Hematopoietic multipotent progenitor cell treated with erythropoietin and hydrocortisone succinate and interleukin-3 and kit ligand, for 8 days (in vitro differentiated cells): ENCODE data around the gene MAP2.

Experiments used
- DNase-seq: peaks from one replicate; pipeline ENCODE4 v3.0.0-alpha.2; 2015

The MAP2 gene

GRCh38 chr2:209600341-209601171, 176.7 kb downstream of the MAP2 start:
- no peak for DNase-seq

GRCh38 chr2:209601497-209601896, 177.7 kb downstream of the MAP2 start:
- no peak for DNase-seq

GRCh38 chr2:209602259-209602658, 178.4 kb downstream of the MAP2 start:
- no peak for DNase-seq

DNA sequence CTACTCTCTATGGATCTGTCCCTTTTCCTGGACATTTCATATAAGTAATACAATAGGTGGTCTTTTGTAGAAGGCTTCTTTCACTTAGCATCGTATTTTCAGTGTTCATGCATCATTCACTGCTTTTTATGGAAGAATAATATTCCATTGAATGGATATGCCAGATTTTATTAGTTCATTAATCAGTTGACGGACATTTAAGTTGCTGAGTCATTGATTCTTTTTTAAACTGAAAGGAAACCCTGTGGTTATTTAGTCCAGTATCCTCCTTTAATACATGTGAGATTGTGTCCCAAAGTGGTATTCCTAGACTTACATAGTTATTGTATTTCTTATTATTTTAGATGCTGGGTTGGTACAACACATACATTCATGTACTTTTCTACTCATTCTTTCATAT, 185.7 kb downstream of the MAP2 start:
- DNase-seq = no peak

- no peak for DNase-seq
Observed at GRCh38 chr2:209610631-209611030, 186.8 kb downstream of the MAP2 start.

DNA sequence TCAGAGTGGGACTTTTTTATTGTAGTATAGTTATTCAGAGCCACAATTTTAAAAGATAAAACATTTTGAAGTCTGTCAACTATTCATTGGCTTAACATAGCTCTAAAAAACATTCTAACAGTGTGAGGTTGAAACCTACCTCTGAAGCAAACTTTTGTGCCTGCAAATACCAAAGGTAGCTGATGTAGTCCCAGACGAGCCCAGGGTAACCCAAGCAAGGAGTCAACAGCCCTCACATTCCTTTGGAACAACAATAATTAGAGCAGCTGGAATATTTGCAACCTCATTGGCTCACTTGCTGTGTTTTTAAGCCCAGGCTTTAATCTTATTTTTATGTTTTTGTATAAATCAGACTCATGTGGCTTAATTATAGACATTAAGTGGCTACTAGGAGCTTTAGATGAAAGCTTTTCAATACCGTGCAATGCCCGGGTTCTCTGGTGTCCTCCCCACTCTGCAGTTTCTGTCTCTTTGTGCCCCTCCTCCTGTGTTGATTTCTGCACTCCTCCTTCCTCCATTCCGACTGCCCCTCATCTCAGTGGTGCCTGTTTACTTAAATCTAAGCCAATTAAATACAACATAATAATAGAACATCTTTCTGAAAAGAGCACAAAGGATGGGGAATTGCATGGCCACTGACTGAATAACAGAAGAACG, 189.9 kb downstream of the MAP2 start:
- no peak for DNase-seq

- no peak for DNase-seq
Observed at GRCh38 chr2:209614690-209615369, 191.0 kb downstream of the MAP2 start.

DNA sequence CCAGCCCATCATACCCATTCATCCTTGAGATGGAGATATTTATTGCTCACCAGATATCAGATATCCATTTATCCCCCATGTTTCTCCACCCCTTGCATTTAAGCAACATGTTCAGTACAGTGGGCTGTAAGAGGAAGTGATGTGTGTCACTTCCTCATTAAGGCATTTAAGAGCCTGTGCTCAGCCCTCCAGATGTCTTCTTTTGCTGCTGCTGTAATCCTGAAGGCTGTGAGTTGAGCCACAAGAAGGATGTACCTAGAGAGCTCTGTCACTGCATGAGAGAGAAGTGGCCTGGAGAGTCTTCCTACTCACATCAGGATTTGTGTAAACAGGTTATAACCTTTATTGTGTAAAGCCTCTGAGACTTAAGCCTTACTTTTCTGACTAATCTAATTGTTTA, 195.9 kb downstream of the MAP2 start:
- DNase-seq = peak; percentile 3

DNA sequence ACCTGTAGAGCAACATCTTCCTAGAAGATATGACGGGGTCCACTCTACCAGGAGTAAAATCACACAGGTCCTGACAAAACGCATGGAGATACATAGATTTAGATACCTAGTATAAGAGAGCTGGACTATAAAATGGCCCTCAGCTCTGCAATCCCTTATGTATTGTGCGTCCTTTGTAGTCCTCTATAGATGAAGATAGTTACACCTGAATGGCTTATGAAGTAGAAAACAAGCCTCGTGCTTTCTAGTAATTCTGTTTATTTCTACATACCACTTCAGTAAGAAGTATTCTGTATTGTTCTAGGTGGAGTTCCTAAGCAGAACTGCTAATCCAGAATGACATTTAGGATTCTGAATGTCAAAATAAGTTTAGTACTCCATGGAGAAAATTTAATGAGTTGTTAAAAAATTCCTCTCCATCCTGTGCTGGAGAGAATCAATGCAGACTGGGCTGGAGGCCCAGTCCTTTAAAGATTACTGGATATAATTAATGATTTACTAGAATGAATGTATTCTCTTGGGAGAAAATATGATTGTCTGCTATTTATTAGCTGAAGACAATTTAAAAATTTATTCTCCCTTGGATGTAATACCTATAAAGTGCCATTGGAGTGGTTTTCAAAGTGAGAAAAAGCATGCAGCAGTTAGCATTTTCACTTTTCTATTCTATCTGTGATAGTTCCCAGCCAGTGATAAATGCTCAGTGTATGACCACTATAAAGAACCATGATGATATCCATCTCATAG, 200.5 kb downstream of the MAP2 start:
- no peak for DNase-seq

DNA sequence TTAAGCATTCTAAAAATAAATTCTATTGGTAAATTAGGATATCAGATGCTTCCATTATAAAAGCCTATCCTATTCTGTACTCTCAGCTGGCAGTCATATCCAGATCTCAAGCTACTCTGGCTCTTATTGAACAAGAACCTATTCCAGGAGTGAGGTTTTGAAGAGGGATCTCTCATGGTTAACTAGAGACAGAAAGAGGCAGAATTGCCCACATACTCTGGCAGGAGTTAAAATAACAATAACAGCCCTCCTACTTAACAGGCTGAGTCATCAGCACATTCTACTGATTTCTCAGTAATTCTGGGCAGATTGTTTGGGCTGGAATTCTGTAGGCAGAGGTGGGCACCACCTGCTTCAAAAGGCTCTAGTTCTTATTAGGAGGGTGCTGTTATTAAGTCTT, 205.8 kb downstream of the MAP2 start:
- no peak for DNase-seq

- DNase-seq = no peak
Observed at GRCh38 chr2:209633911-209634310, 210.1 kb downstream of the MAP2 start.

GRCh38 chr2:209636076-209636475, 212.2 kb downstream of the MAP2 start:
- DNase-seq = no peak

DNA sequence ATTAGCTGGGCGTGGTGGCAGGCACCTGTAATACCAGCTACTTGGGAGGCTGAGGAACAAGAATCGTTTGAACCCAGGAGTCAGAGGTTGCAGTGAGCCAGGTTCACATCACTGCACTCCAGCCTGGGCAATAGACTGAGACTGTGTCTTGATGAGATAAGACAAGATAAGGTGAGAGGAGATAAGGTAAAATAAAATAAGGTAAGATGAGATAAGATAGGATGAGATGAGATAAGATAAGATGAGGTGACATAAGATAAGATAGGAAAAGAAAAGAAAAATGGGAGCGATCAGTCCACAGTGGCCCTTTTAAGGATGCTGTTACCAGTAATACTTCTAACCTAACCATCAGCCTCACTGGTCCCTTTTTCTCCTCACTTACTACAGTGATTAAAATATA, 213.4 kb downstream of the MAP2 start:
- no peak for DNase-seq

DNA sequence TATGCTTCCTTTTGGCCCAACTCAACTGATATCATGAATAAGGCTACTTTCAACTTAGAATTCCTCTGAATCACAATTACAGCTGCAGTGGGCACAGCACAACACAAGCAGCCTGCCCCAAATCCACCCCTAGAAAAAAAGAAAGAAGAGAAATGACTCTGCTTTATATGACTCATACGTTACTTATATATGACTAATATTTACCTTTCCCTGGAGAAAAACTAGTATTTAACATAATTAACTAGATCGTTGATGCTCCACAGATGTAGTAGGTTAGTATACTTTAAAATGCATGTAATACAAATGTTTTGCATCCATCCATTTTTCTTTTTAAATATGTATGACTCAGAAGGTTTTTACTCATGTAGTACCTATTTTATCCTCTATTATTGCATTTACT, 214.5 kb downstream of the MAP2 start:
- DNase-seq = no peak

DNA sequence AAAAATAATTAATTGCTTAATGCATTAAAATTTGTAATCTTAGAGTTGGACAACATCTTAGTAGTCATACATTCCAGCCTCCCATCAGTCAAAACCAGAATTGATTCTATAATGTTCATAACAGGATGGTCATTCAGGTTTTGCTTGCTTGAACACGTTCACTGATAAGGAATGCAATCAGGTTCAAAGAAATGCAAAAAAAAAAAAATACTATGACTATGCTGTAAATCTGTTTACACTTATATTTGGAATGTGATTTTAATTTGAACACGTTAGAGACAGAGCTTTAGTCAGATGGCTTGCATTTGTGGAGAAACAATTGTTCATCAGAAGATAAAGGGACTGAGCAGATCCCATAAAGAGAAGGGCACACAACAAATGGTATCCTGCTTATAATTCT, 216.5 kb downstream of the MAP2 start:
- no peak for DNase-seq

DNA sequence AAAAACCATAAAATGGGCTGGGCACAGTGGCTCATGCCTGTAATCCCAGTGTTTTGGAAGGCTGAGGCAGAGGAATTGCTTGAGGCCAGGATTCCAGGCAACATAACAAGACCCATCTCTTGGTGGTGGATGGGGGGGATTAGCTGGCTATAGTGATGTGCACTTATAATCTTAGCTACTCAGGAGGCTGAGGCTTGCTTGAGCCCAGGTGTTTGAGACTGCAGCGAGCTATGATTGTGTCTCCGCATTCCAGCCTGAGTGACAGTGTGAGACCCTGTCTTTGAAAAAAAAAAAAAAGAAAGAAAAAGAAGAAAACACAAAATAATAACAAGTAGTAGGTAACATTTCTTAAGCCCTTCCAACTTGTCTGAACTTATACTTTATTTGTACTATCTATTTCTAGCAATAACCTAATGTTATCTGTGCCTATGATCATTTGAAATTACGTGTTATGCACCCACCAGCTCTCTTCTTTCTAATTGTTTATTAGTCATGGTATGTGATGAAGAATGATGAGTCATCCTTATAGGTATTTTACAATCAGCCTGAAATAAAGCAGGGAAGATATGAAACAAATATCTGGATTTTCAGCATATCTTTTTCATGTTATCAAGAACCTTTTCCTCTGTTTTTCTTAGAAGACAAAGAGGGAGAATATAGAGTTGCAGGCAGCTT, 218.4 kb downstream of the MAP2 start:
- DNase-seq = no peak

- DNase-seq = no peak
Observed at GRCh38 chr2:209644842-209645241, 221.0 kb downstream of the MAP2 start.

GRCh38 chr2:209648714-209649113, 224.9 kb downstream of the MAP2 start:
- DNase-seq = no peak

DNA sequence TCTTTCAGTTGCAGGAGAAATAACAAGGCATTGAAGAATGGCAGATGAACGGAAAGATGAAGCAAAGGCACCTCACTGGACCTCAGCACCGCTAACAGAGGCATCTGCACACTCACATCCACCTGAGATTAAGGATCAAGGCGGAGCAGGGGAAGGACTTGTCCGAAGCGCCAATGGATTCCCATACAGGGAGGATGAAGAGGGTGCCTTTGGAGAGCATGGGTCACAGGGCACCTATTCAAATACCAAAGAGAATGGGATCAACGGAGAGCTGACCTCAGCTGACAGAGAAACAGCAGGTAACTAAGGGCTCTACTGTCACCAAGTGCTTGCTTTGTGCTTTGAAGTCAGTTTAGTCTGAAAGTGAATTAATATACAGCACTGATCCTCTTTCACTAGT, 229.3 kb downstream of the MAP2 start:
- DNase-seq = no peak

DNA sequence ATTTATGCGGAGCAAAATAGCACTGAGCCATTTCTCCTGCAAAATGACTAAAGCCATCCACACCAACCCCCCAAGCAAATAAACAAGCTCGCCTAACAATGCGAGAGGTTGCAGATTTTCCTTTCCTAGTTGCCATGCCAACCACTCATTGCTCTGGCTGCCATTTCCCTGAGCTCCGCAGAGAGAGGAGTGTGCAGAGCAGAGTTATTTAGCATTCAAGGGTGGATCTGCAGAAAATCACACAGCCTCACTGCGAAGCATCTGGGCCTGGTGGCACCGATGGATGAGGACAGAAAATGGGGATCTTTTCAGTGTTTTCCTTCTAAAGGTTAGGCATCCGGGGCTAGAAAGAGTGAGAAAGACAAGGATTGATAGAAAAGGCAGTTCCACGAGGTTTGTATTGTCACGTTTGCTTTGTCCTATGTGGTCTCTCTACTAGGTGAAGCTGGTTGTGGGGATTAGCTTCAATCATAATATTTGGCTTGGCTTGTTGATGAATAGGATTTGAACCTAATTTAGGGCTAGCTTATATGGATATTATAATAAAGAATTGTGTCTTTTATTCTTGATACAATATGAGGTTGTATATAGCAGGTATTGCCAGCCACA, 237.5 kb downstream of the MAP2 start:
- no peak for DNase-seq

DNA sequence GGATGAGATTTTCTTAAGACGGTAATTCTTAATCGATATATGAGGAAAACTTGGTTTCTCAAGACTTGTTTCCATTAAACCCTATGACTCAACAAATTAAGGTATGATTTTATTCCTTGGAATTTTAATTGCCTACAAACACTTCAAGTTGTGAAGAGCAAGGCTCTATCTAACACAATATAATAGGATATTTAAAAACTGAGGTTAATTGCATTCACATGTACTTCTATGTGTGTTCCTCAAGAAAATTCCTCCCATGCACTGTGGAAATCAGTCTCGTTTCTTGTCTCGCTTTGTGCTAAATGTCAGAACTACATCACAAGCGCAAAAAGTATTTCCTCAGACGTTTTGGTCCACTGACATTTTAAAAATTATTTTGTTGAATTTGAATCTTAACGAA, 238.2 kb downstream of the MAP2 start:
- no peak for DNase-seq

- no peak for DNase-seq
Observed at GRCh38 chr2:209663139-209663538, 239.3 kb downstream of the MAP2 start.
